GM19452 (cell line): ENCODE results near the gene ATP8B2.
"Not testable (repeated sequence)": the region's sequence is repeated elsewhere in the genome, so short reads cannot be mapped to it uniquely, and the experiment has no call there.

Experiments
- ATAC-seq: cut with Tn5 transposase; IDR thresholded peaks from one replicate; pipeline ENCODE4 v1.9.1; 2021; ENCODE audit not compliant: unreplicated experiment

ATP8B2 gene

GRCh38 chr1:154324241-154324640, 1.1 kb upstream of the ATP8B2 start:
- no peak for ATAC-seq

GRCh38 chr1:154325583-154326545, 539 bp downstream of the ATP8B2 start:
- no peak for ATAC-seq

GRCh38 chr1:154326546-154327465, 1.5 kb downstream of the ATP8B2 start:
- no peak for ATAC-seq

GRCh38 chr1:154327466-154328317, 2.4 kb downstream of the ATP8B2 start:
- ATAC-seq, result no peak

GRCh38 chr1:154328318-154329151, 3.2 kb downstream of the ATP8B2 start:
- no peak for ATAC-seq

- ATAC-seq, result no peak
These were observed 3.8 kb downstream of the ATP8B2 start for GRCh38 chr1:154329152-154329521.

GRCh38 chr1:154329551-154330131, 4.3 kb downstream of the ATP8B2 start:
- no peak for ATAC-seq

GRCh38 chr1:154330669-154331068, 5.3 kb downstream of the ATP8B2 start:
- no peak for ATAC-seq

- ATAC-seq, result no peak
These were observed 9.0 kb downstream of the ATP8B2 start for GRCh38 chr1:154334079-154335024.

GRCh38 chr1:154335025-154335714, 9.8 kb downstream of the ATP8B2 start:
- ATAC-seq, result peak; percentile 71

- no peak for ATAC-seq
These were observed 12.0 kb downstream of the ATP8B2 start for GRCh38 chr1:154337253-154337894.

GRCh38 chr1:154338875-154339274, 13.6 kb downstream of the ATP8B2 start:
- no peak for ATAC-seq

- not testable (repeated sequence) for ATAC-seq
These were observed 16.0 kb downstream of the ATP8B2 start for GRCh38 chr1:154341366-154341765.

- ATAC-seq, result no peak
These were observed 16.8 kb downstream of the ATP8B2 start for GRCh38 chr1:154342132-154342531.

GRCh38 chr1:154342836-154343472, 17.6 kb downstream of the ATP8B2 start:
- ATAC-seq, result no peak

GRCh38 chr1:154344977-154345837, 19.9 kb downstream of the ATP8B2 start:
- no peak for ATAC-seq
